Measurements from ENCODE around the gene LCNL1. TPM values are rescaled to one million over a fixed set of nuclear protein-coding genes. Genes with fewer than 3 reads are reported as not detected.
A peak's percentile ranks its signal among the peaks of the same experiment; 100 is the strongest.

The LCNL1 gene
- total and polyA plus RNA-seq, 2 of the 13 experiments (the other 11 are each of a cell fraction or from before 2014, with no cell fraction given), result not detected

DNA sequence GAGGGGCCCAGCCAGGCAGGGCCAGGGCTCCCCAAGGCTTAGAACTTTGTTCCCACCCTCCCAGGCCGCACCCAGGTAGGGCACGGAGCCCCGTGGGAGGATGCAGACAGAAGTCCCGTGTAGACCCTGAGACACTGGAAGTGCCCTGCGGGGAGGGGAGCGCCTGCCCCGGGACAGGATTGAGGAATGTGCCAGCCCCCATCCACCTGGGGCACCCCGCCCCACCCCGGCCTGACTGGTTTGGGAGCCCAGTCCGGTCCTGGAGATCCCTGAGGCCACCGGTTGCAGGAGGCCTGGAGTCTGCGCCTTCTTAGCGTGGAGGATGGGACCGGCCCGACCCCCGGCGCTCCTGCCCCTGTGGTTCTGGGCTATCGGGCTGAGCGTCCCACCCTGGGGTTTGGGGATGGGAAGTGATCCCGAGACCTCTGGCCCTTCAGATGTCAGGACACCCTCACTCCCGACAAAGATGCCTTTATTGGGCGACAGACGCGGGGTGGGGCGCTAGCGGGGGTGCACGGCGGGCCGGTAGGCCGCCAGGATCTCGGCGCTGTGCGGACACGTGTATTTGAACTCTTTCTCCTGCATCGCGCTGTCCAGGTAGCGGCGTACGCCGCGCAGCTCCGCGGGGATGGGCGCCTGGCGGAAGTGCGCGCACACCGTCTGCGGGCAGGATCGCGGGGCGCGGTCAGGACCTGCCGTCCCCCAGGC is 11.5 kb downstream of the LCNL1 start:
- DNase-seq (ENCODE audit: low spot score), result no peak
- POLR2A ChIA-PET, result interaction anchor here (2.7 kb wide), 1 partner anchor 7 kb away, joined by 22 read pairs; no protein-coding TSS in a partner anchor
- Histone ChIP-seq H3K9me3 (ENCODE audit: low read length) (no peaks in the 10 kb centered on the region), H3K4me1 (ENCODE audit: insufficient read depth, low read length) (peaks cover 70% of the 10 kb centered on the region), H3K4me3 (replicated peaks in 1 of 3; ENCODE audit: insufficient read depth in 1 of 3, low read depth in 2 of 3, low read length in 3 of 3) (no peak overlapping the region), H3K36me3 (replicated peaks in 1 of 2; ENCODE audit: control insufficient read depth in 1 of 2, insufficient read depth in 2 of 2, low read length in 2 of 2) (no peaks in the 10 kb centered on the region), H3K4me2 (ENCODE audit: low read depth, low read length) (no peak overlapping the region), H3K27ac (ENCODE audit: extremely low read length, insufficient read depth, low read length) (no peak overlapping the region), H3K27me3 (ENCODE audit: control insufficient read depth in 1 of 2, insufficient read depth in 2 of 2, low read length in 2 of 2) (no peaks in the 10 kb centered on the region), H3K9ac (ENCODE audit: insufficient read depth, low read depth, low read length) (no peak overlapping the region), H4K20me1 (ENCODE audit: insufficient read depth, low read length) (no peaks in the 10 kb centered on the region), H3K79me2 (ENCODE audit: insufficient read depth, low read length) (peaks cover 5% of the 10 kb centered on the region), H2AFZ (ENCODE audit: low read length) (no peak overlapping the region)
- in situ Hi-C loops (cut with HindIII; ENCODE audit: extremely low pct_ligation_motif_present, low pct_unique_long_range_greater_than_20kb) (no loop called here), intact Hi-C loops (cut with micrococcal nuclease; ENCODE audit: unreplicated experiment) (no loop called here)
- TF ChIP-seq RBFOX2 (IDR thresholded peaks at IDR 0.05; ENCODE audit: low read depth, low read length) (0 out of 2 replicates have a peak, but pooled peaks have one; percentile 7), HOXA3 (CRISPR knock-in tag; IDR thresholded peaks at IDR 0.05) (peak; percentile 61), RFX3 (CRISPR knock-in tag; IDR thresholded peaks at IDR 0.05) (no peak), POLR2AphosphoS5 (IDR thresholded peaks at IDR 0.05; ENCODE audit: low read depth, low read length) (no peak)
- TF ChIP-seq, protein P1, sequence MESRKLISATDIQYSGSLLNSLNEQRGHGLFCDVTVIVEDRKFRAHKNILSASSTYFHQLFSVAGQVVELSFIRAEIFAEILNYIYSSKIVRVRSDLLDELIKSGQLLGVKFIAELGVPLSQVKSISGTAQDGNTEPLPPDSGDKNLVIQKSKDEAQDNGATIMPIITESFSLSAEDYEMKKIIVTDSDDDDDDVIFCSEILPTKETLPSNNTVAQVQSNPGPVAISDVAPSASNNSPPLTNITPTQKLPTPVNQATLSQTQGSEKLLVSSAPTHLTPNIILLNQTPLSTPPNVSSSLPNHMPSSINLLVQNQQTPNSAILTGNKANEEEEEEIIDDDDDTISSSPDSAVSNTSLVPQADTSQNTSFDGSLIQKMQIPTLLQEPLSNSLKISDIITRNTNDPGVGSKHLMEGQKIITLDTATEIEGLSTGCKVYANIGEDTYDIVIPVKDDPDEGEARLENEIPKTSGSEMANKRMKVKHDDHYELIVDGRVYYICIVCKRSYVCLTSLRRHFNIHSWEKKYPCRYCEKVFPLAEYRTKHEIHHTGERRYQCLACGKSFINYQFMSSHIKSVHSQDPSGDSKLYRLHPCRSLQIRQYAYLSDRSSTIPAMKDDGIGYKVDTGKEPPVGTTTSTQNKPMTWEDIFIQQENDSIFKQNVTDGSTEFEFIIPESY (CRISPR knock-in tag; IDR thresholded peaks at IDR 0.05), result 0 out of 2 replicates have a peak, but pooled peaks have one; percentile 30
- no peak for FAIRE-seq
- no TSS peak for BruUV-seq (replicated peaks)
- CTCF ChIA-PET (ENCODE audit: low intra/inter-chr PET ratio, low total read pairs), result no interaction called here
- 97% methylated on average over 41 of the region's 54 CpGs for WGBS (ENCODE audit: low lambda C conversion rate)
- ATAC-seq, result no peak

DNA sequence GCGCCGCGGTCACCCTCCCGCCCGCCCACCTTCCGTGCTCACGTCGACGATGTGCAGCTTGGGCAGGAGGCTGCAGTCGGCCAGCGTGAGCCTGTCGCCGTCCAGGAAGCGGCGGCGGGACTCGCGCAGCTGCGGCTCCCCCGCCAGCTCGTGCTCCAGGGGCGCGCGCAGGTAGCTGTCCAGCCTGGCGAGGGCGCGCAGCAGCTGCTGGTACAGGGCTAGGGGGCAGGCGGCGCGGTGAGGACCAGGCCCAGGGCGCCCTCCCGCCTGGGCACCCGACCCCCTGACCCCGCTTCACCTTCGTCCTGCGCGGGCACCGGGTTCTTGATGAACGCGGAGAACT is 12.1 kb downstream of the LCNL1 start:
- Histone ChIP-seq H3K9ac (ENCODE audit: insufficient read depth, low read depth, low read length) (no peak overlapping the region), H4K20me1 (ENCODE audit: insufficient read depth, low read length) (no peaks in the 10 kb centered on the region), H2AFZ (ENCODE audit: low read length) (no peak overlapping the region), H3K27ac (ENCODE audit: extremely low read length, insufficient read depth, low read length) (no peak overlapping the region), H3K4me2 (ENCODE audit: low read depth, low read length) (no peak overlapping the region), H3K4me1 (ENCODE audit: insufficient read depth, low read length) (peaks cover 67% of the 10 kb centered on the region), H3K79me2 (ENCODE audit: insufficient read depth, low read length) (peaks cover 5% of the 10 kb centered on the region), H3K36me3 (replicated peaks in 1 of 2; ENCODE audit: control insufficient read depth in 1 of 2, insufficient read depth in 2 of 2, low read length in 2 of 2) (no peaks in the 10 kb centered on the region), H3K27me3 (ENCODE audit: control insufficient read depth in 1 of 2, insufficient read depth in 2 of 2, low read length in 2 of 2) (no peaks in the 10 kb centered on the region), H3K9me3 (ENCODE audit: low read length) (no peaks in the 10 kb centered on the region), H3K4me3 (replicated peaks in 1 of 3; ENCODE audit: insufficient read depth in 1 of 3, low read depth in 2 of 3, low read length in 3 of 3) (no peak overlapping the region)
- ChIA-PET CTCF (ENCODE audit: low intra/inter-chr PET ratio, low total read pairs) (no interaction called here), POLR2A (no interaction called here)
- TF ChIP-seq ZBTB20 (CRISPR knock-in tag; IDR thresholded peaks at IDR 0.05; ENCODE audit: borderline replicate concordance, low read depth) (no peak), FOXA3 (CRISPR knock-in tag; IDR thresholded peaks at IDR 0.05) (no peak), ZBTB1 (CRISPR knock-in tag; IDR thresholded peaks at IDR 0.05; ENCODE audit: borderline replicate concordance) (no peak), SAFB2 (CRISPR knock-in tag; IDR thresholded peaks at IDR 0.05; ENCODE audit: borderline replicate concordance, low read depth) (no peak), RXRA (CRISPR knock-in tag; IDR thresholded peaks at IDR 0.05) (no peak)
- TF ChIP-seq, protein P2, sequence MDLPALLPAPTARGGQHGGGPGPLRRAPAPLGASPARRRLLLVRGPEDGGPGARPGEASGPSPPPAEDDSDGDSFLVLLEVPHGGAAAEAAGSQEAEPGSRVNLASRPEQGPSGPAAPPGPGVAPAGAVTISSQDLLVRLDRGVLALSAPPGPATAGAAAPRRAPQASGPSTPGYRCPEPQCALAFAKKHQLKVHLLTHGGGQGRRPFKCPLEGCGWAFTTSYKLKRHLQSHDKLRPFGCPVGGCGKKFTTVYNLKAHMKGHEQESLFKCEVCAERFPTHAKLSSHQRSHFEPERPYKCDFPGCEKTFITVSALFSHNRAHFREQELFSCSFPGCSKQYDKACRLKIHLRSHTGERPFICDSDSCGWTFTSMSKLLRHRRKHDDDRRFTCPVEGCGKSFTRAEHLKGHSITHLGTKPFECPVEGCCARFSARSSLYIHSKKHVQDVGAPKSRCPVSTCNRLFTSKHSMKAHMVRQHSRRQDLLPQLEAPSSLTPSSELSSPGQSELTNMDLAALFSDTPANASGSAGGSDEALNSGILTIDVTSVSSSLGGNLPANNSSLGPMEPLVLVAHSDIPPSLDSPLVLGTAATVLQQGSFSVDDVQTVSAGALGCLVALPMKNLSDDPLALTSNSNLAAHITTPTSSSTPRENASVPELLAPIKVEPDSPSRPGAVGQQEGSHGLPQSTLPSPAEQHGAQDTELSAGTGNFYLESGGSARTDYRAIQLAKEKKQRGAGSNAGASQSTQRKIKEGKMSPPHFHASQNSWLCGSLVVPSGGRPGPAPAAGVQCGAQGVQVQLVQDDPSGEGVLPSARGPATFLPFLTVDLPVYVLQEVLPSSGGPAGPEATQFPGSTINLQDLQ (CRISPR knock-in tag; IDR thresholded peaks at IDR 0.05), result no peak
- ATAC-seq (no peak), DNase-seq (ENCODE audit: low spot score) (no peak), FAIRE-seq (no peak)
- in situ Hi-C loops (cut with HindIII; ENCODE audit: extremely low pct_ligation_motif_present, low pct_unique_long_range_greater_than_20kb) (no loop called here), intact Hi-C loops (cut with micrococcal nuclease; ENCODE audit: unreplicated experiment) (no loop called here)
- 97% methylated on average over 30 of the region's 40 CpGs for WGBS (ENCODE audit: low lambda C conversion rate)
- no TSS peak for BruUV-seq (replicated peaks)
